Stimulated activated CD4-positive, alpha-beta T cell treated with anti-CD3 and anti-CD28 coated beads, TNF-alpha, amount 100 ng/mL, for 1 hour (primary cell): Measurements from ENCODE around the gene DIPK1B.

Experiments used
- DNase-seq, 3 donors: peaks; one replicate each; pipeline ENCODE4 v3.0.0-alpha.2; 2020; ENCODE audit warnings: low read depth in 3 of 3, low spot score in 1 of 3

The DIPK1B gene

DNA sequence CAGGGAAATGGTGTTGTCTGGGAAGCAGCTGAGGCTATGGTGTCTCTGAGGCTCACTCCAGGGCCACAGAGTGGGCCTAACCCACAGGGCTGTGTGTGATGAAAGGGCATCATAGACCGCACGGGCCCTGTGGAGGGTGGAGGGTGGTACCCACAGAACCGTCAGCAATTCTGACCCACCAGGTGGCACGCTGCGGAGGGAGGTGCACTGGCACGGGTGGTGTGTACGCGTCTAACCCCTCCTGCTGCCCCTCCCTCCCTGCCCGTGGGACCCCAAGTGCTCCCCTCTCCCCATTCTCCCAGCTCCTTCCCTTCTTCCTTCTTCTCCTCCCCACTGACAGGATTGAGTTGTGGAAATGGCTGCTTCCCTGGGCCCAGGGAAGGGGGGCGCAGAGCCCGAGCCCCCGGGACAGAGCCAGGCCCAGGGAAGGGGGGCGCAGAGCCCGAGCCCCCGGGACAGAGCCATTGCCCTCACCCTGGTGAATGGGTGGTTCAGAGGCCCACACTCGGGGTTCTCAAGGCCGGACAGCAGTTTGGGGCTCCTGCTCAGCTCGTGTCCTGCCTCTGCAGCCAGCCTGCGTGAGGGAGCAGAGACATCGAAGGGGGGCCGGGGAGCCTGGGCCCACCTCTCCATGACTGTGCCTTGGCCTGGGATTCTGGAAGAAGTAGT lies 23.6 kb downstream of the DIPK1B start:
- DNase-seq, result no peak

DNA sequence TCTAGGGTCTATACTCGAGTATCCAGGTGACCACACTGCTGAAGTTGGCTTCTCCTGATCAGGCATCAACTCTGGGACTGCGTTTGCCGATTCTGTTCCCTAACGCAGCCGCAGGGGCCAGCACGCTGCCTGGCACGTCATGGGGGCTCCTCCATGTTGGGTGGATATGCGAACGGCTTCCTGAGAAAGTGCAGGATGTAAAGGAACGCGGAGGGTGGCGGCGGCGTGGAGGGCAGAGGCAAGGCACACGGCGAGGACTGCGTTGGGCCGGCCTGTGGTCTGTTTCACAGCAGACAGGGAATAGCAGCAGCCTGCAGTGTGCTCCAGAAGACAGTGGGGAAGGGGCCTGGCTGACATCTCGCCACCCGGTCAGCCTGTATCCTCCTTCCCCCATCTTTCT lies 26.6 kb downstream of the DIPK1B start:
- DNase-seq, result no peak

DNA sequence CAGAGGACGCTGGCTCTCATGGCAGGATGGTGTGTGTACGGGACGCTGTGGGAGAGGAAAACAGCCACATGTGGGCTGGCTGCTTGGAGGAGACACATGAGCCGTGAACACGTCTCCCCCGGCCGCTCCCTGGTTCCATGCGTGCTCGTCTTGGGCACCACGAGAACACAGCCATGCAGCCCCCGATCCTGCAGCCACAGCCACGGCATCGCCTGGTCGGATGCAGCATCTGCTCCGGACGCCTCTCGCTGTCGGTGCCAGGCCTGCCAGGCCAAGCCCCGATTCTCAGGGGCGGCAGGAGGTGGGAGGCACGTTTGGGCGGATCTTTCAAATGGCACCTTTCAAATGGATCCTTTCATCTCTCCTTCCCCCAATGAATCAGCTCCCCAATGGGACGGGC lies 27.1 kb downstream of the DIPK1B start:
- no peak for DNase-seq

DNA sequence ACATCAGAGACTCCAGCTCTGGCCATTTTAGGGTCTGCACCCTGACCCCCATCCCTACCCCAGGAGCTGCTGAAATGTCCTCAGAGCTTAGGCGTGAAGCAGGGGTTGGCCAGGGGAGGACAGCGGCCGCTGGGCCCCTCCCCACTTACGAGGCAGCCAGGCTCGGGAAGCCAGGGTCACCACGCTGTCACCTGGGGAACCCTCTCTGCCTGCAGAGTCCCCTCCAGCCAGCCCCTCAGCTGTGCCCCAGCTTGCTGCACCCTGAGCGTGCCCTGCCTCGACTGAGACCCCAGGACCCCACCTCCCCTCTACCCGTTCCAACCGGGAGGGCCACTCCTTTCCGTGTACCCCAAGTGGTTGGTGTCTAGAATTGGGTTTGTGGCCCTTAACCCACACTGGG lies 27.7 kb downstream of the DIPK1B start:
- DNase-seq, result no peak

DNA sequence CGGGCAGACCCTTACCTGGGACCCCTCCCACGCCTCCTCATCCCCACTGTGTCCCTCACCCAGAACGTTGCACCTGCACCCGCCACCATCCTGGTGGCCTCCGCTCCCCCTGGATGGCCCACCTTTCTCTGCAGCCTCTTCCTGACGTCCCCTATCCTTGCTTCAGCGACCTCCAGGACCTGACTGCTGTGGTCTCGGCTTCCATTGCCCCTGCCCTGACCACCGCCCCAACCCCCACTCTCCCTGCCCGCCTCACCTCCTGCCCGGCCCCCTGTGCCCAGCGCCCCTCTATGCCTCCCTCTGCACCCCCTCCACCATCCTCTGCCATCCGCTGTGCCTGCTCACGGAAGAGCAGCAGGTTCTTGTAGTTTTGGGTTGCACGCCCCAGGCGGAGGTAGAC lies 28.1 kb downstream of the DIPK1B start:
- no peak for DNase-seq

DNA sequence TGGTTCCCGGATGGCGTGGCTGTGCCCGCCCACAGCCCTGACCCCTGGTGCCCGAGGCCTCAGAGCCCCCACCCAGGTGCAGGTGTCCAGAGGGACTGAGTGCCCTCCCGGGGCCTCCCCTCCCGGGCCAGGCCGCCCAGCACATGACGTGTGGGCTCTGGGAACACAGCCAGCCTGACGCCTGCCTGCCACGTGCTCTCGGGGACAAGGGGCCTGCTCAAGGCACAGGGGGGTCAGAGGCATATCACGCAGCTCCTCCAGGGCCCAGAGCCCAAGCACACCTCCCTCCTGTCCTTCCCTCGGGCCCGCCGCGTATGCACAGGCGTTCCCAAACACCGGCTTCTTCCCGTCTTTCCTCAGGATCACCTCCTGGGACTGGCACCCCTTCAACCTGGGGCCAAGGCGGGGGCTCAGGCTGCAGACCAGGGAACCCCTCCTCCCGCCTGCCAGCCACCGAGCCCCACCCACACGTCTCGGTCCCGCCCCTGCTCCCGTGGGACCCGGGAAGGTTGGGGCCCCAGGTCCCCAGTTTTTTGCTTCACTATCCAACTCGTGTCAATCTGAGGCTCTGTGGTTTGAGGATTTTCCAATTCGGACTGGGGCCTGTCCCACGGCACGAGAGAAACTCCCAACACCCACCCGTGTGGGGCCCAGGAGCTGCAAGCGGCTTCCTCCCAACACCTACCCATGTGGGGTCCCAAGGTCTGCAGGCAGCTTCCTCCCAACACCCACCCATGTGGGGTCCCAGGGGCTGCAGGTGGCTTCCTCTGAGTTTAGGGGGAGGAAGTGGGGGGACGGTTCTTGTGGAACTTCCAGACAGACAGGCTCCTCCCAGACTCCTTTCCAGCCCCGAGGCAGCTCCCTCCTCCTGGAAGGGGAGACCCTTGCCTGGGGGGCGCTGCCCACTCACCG lies 28.9 kb downstream of the DIPK1B start:
- no peak for DNase-seq

DNA sequence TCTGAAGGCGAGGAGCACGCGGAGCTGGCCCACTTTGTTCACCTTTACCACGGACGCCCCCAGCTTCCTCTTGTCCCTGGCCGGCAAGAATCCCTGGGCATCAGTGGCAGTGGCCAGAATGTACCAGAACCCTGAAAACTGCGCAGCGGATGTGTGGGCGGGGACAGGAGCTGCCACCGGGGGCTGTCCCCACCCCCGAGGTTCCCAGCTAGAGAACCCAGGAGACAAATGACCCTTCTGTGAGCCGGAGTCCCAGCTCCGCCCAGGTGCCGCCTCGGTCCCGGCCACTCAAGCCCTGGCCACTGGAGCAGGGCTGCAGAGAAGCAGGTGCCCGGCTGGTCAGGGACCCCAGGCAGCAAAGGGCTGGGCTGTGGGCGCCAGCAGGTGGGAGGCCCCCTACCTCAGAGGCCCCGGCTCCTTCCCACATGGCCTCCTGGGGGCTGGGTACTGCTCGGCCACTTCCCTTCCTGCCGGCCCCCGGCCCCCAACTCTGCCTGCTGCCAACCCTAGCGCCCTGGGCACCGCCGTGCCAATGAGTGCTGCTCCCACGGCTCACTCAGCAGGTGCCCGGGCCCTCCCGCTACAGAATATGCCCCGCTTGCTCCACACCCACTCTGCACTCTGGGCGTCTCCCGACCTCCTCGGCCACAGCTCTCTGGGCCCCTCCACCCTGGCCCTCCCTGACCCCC lies 29.7 kb downstream of the DIPK1B start:
- DNase-seq, result no peak

DNA sequence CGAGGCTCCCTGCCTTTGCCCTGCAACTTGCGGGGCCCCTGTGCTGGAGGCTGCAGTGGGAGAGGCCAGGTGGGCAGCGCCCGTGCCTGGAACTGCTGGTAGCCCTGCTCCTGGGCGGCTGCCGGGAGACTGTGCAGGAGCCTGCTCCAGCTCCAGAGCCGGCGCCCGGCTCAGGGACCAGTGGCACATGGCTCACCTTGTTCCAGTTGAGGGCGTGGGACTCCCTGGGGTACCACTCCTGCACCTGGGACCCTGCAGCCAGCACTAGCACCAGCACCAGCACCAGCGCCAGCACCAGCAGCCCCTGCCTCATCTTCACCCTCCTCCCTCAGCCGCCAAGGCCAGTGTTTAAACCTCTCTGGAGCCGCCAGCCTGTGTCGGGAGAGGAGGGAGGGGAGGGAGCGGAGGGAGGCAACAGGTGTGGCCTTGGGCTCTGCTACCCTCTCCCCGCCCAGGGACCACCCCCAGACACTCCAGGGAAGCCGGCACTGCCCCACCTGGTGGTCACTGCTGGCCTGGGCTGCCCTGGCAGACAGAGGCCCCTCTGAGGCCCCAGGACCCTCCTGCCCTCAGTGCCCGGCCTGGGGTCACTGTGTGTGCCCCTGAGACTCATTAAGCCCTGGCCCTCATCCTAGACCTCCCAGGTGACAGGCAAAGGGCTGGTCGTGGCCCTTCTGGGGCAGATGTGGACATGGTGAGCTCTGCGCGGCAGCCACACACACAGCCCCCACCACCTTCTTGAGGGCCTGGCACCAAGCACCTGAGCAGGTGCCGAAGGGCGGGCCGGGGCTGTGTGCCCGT lies 30.4 kb downstream of the DIPK1B start, which contains the start of gene LCN10:
LCN10 (minus strand) TSS at position 350 of the 801 bp plus-strand sequence; CDS start at position 313, 37 bp downstream.
- no peak for DNase-seq

DNA sequence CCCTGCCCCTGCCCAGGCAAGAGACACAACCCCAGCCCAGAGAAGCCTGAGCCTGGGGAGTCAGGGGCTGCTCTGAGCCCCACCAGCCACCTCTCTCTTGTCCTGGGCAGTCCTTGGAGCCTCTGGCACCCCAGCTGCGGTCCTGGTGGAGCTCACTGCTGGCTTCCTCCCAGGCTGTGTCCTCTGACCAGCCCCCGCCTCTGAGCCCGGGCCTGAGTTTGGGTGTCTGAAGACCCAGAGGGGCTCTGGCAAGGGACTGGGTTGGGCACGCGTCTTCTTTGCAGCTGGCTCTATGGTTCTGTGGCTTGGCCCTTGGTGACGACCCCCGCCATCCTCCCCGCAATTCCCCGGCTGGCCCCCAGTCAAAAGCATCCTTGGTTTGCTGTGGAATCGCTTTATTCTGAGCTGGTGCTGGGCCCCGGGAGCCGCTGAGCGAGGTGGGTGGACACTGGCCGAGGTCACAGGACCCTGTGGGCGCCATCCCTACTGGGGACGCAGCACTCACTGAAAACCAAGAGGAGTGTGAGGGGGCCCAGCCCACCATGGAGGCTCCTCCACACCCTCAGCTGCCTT lies 31.4 kb downstream of the DIPK1B start:
- DNase-seq, result no peak

DNA sequence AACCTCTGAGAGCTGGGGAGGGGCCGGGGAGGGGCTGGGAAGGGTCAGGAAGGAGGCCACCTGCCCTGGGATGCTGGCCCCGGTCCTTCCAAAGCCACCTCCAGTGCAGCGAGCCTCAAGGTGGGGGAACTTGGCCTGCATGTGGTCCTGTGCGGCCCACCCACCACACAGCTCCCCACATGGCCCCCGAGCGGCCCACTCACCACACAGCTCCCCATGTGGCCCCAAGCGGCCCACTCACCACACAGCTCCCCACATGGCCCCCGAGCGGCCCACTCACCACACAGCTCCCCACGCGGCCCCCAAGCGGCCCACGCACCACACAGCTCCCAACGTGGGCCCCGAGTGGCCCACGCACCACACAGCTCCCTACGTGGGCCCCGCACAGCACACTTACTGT lies 32.4 kb downstream of the DIPK1B start:
- no peak for DNase-seq

DNA sequence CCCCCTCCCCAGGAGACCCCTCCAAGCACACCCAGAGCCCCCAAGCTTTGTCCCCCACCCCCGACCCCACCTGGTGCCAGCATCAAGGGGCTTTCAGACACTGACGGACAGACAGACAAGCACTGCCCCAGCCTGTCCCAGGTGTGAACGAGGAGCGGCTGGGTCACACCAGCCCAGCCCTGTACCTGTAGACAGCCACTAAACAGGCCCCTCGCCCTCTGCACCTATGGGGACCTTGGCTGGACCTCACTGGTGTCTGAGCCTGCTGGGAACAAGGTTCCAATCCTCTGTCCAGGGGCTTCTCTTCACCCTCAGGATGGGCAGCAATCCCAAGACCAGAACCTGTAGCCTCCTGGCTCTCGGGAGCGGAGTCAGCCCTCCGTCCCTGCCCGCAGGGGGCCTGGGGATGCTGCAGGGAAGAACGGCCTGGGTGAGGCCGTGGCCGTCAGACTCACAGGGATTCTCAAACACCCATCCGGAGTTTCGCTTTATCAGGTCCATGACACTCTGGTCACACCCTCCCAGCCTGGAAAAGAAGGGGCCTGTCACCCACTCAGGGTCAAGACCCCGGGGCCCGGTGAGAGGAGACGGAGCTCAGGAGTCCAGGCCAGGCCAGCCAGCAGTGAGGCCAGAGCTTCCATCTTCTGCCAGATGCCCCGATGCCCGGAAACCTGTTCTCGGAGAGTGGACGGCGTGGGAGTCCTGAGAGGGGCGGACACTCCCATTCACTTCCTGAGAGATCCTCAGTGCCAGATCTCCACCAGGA lies 33.2 kb downstream of the DIPK1B start:
- DNase-seq, result no peak

DNA sequence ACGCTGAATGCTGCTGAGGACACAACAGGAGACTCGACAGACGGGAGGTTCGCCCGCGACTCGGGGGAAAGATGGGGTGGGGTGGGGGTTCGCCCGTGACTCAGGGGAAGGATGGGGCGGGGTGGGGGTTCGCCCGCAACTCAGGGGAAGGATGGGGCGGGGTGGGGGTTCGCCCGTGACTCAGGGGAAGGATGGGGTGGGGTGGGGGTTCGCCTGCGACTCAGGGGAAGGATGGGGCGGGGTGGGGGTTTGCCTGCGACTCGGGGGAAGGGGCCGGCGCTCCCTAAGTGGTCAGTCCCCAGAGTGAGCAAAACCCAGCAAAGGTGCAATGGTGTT lies 33.8 kb downstream of the DIPK1B start:
- no peak for DNase-seq

DNA sequence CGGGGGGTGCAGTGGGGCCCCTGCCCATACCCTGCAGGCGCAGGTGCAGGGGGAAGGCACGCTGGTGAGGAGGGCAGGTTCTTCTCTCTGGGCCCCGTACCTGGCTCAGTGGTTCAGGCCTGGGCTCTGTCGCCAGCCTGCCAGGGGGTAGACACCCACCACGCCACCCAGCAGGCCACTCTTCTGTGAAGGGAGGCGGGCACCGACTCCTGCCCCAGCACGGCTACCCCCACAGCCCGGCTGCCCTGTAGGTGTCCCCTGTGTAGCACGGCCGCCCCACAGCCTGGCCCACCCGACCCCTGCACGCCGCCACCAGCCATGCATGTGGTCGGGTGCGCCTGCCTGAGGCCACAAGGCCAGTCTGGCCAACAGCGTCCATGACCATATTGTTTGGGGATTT lies 34.2 kb downstream of the DIPK1B start:
- no peak for DNase-seq

DNA sequence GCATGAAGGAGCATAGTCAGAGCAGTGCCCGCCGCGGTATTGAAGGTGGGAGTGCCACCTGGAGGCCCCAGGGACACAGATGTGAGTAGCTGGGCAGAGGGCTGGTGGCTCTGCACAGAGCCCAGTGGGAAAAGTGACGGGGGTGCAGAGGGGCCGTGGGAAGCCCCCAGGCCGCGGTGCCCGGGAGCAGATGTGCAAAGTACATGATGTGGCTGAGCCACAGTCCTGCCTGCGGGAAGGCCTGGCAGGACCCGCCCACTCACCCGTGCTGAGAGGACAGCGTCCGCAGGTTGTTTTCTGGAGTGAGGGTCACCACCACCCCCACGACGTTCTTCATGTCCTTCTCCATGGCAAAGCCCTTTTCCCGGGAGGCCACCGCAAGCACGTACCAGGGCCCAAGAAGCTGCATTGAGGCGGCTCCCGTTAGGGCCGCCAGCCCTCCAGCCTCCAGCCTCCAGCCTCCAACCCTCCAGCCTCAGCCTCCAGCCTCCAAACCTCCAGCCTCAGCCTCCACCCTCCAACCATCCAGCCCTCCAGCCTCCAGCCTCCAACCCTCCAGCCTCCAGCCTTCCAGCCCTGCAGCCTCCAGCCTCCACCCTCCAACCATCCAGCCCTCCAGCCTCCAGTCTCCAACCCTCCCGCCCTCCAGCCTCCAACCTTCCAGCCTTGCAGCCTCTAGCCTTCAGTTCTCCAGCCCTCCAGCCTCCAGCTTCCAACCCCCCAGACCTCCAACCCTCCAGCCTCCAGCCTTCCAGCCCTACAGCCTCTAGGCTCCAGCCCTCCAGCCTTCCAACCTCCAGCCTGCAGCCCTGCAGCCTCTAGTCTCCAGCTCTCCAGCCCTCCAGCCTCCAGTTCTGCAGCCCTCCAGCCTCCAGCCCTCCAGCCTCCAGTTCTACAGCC lies 35.0 kb downstream of the DIPK1B start:
- no peak for DNase-seq

DNA sequence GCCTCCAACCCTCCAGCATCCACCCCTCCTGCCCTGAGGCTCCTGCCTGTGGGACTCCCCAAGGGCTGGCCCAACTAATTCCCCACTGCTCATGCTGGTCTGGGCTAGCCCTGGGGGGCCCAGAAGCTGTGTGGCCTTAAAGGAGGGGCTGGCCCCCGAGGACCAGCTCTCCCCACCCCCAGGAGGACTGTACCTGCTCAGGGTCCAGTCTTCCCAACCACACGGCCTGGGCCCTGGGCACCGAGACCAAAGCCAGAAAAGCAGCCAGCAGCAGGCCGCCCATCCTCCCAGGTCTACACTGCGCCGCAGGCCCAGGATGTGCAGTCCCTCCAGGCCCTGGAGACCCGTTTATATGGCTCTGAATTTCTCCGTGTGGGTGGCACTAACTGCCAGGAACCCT lies 35.8 kb downstream of the DIPK1B start, which contains the start of gene LCN6:
LCN6 (minus strand) TSS at position 325 of the 400 bp plus-strand sequence; CDS start at position 283, 42 bp downstream.
- DNase-seq, result no peak

DNA sequence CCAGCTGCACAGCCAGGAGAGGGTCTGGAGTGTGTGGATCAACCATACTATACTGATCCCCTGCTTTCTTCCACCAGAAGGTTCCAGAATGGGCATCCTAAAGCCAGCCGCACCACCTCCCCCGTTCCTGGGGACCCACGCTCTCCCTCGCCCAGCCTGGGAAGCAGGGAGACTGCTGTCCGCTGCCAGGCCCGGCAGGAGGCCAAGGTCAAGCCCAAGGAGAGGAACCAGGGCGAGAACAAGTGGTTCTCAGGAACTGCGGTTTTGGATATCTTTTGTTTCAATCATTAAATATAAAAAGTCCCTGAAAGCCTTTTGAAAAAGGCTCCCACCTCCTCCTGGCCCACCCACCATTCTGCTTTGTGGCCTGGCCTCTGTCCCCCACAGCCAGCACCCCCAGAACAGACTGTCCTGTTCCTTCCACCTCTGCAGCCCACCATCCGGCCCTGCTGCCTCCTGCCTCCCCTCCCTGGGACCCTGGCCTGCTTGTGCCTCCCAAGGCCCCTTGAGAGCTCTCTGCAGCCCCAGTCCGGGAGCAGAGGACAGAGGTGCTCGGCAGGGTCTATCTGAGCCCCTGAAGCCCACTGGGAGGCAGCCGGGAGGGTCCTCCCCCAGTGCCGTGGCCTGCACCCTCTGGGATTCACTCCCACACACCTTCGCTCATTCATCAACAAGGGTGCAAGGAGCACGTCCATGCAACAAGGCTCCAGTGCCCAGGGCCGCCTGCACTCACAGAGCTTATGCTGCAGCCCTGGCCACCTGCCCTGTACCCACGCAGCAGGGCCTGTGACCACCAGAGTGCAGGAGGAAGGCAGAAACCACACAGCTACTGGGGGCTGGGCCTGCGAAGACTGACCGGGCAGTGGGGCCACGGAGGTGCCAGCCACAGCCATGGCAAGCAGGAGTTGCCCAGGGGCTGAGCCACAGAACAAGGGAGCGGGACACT lies 36.6 kb downstream of the DIPK1B start:
- DNase-seq, result no peak

DNA sequence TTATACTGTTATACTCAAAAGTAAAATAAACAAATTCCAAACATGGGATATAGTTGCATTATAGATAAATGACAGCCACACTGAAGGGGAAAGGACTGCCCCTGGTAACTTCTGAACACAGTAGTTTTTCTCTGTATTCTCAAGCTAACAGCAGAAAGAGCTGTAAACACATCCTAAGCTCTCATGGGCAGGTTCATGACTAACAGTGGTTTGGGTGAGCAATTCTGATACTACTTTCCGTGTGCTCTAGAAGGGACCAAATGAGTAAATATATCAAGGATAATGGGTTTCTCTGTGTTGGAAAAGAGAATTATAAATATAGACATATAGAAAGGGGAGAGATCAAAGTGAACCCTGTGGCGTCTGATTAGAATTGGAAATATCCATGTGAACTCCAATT lies 38.2 kb downstream of the DIPK1B start:
- DNase-seq, result no peak

DNA sequence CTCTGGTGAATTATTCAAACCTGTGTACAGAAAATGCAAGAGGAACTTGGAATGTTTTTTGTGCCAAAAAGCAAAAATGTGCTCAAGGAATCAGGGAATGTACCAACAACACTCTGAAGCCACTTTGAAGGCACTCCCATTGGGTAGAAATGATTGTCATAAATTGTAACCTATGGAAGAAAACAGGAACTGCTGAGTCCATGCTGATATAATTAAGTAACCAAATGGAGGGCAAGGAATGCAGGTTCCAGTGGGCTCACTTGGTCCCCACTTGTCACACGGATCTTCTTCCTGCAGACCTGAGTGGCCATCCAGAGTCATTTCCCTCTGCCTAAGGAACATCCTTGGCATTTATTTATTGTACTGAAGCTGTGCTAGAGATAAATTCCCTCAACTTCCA lies 38.9 kb downstream of the DIPK1B start:
- no peak for DNase-seq
